ENCODE results near the gene HAVCR1.

- no peak for TF ChIP-seq CTCF (IDR thresholded peaks at IDR 0.05)
- TF ChIP-seq POLR2A (IDR thresholded peaks at IDR 0.05): no peak
These were observed 8.9 kb downstream of the HAVCR1 start for GRCh38 chr5:157050050-157050449.
